Activated CD8-positive, alpha-beta T cell treated with anti-CD3 and anti-CD28 coated beads, Interleukin-2, amount 10 ng/mL, durations not matched to agents 7 days and 5 days (primary cell): ENCODE results near the gene KHK. TPM values are rescaled to one million over a fixed set of nuclear protein-coding genes. Genes with fewer than 3 reads are reported as not detected.

Source experiments
- ATAC-seq: fragments of 150-1000 bp; cut with Tn5 transposase; one replicate; pipeline ENCODE4 v1.10.0; 2021; ENCODE audit warnings: moderate library complexity
- CTCF ChIA-PET: fragments of 350-600 bp; sonication (Branson Sonifier 250); formaldehyde crosslinking; loops from one replicate; lab custom pipeline; 2021; ENCODE audit warnings: antibody characterized with exemption; lab: Charles Lee
- POLR2A ChIA-PET: fragments of 350-600 bp; sonication (Branson Sonifier 250); formaldehyde crosslinking; loops from one replicate; lab custom pipeline; 2021; ENCODE audit warnings: antibody characterized with exemption; lab: Charles Lee
- DNase-seq: peaks from one replicate; pipeline ENCODE4 v3.0.0-alpha.2; 2020
- H3K27ac Mint-ChIP-seq: one replicate; pipeline ENCODE4 v1.8.0; 2021; ENCODE audit warnings: mild to moderate bottlenecking, mixed read lengths
- H3K27me3 Mint-ChIP-seq: one replicate; pipeline ENCODE4 v1.8.0; 2021; ENCODE audit warnings: low read depth, mixed read lengths
- H3K36me3 Mint-ChIP-seq: one replicate; pipeline ENCODE4 v1.8.0; 2021; ENCODE audit warnings: low read depth, mixed read lengths
- H3K4me1 Mint-ChIP-seq: one replicate; pipeline ENCODE4 v1.8.0; 2021; ENCODE audit warnings: low read depth, mixed read lengths
- H3K4me3 Mint-ChIP-seq: one replicate; pipeline ENCODE4 v1.8.0; 2021; ENCODE audit warnings: mild to moderate bottlenecking, mixed read lengths
- H3K9me3 Mint-ChIP-seq: one replicate; pipeline ENCODE4 v1.8.0; 2022; ENCODE audit warnings: mixed read lengths; ENCODE audit not compliant: insufficient read depth
- total RNA-seq, 2 experiments: library from RNA; stranded (reverse); gene quantifications; one replicate each; pipeline ENCODE4 v1.2.3, GENCODE V29; 2021

KHK gene
- total RNA-seq, 2 experiments from 2014 or later = 12.1 to 12.4 TPM

DNA sequence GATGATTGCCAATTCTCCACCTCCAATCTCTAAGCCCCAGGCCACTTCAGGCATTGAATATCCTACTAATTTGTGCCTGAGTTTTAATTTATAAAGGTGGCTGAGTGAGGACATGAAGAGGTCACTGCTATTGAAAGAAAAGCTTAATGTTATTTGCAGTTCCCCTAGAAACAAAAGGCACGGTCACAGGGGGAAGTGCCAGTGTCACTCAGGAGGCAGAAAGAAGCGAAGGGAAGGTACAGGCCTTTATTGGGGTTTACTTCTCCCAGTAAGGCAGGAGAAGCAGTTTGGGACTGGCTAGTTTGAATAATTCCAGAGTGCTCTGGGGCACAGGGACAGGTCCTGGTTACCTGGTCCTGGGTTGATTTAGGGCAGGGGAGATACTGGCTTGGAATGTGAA, 35.3 kb downstream of the KHK start:
- CTCF ChIA-PET = interaction anchor here (0.8 to 2.2 kb wide), 3 partner anchors 70 to 181 kb away, joined by 3 to 6 read pairs (median 3); no protein-coding TSS in a partner anchor
- peaks cover 47% of the 10 kb centered on the region for H3K27me3 Mint-ChIP-seq
- ATAC-seq = no peak
- H3K27ac Mint-ChIP-seq = no peak overlapping the region
- H3K36me3 Mint-ChIP-seq = no peaks in the 10 kb centered on the region
- DNase-seq = no peak
- no peaks in the 10 kb centered on the region for H3K9me3 Mint-ChIP-seq
- no peak overlapping the region for H3K4me3 Mint-ChIP-seq
- peaks cover 17% of the 10 kb centered on the region for H3K4me1 Mint-ChIP-seq
- POLR2A ChIA-PET = interaction anchor here (3.9 kb wide), 1 partner anchor 11 kb away, joined by 31 read pairs; the partner anchor contains the start of gene PREB

DNA sequence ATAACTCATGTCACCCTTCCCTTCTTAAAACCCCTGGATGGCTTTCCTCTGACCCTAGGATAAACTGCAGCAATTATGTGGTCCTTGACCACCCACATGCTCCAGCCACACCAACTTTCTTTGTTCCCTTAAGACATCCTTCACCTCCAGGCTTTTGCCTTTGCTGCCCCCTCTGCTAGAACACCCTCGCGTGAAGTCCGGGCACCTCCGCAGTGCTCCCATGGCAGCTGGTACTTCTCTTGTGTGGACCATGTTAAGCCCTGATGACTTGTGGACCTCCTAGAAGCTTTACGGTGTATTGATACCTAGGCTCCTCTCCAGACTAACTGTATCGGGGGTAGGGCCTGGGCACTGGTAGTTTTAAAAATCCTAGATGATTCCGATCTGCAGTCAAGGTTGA, 36.2 kb downstream of the KHK start:
- Mint-ChIP-seq H3K27me3 (peaks cover 42% of the 10 kb centered on the region), H3K4me3 (peak overlapping the region; percentile 77), H3K4me1 (peaks cover 17% of the 10 kb centered on the region), H3K36me3 (no peaks in the 10 kb centered on the region), H3K27ac (peak overlapping the region; percentile 71), H3K9me3 (no peaks in the 10 kb centered on the region)
- DNase-seq (no peak), ATAC-seq (no peak)
- POLR2A ChIA-PET = interaction anchor here (3.9 kb wide), 1 partner anchor 10 kb away, joined by 31 read pairs; the partner anchor contains the start of gene PREB
- CTCF ChIA-PET = interaction anchor here (0.8 to 3.3 kb wide), 6 partner anchors 10 to 180 kb away, joined by 3 to 26 read pairs (median 6); partner anchors contain the start of genes KHK and PREB

DNA sequence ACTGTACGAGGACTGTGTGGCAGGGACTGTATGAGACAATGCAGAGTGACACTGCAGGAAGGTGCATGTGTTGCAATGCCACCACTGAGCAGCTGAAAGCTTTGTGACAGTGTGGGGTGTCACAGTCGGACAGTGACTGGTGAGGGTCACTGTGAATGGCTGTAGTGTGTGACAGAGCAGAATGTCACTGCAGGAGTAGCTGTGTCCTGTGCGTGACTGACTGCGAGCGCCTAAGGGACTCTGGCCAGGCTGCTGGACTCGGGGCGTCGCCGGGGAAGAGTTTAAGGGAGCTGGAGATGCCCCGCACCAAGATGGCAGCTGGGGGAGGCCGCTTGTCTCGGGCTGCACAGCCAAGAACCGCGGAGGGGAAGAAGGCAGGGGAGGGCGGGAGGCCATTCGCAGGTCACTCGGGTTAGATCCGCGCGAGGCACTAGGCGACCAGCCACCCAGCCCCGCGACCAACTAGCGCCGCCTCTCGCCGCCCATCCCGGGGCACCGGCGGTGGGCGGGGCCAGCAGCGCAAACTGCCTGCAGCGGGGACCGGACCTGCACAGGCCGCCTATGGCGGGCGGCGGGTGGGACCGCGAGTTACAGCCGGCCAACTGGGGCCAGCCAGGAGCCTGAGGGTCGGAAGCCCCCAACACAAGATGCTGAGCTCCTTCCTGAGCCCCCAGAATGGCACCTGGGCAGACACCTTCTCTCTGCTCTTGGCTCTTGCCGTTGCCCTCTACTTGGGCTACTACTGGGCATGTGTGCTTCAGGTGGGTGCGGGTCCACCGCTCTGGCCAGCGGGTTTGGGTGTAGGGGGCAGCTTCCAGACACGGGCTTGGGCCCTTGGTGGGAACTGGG, 37.0 kb downstream of the KHK start, which contains the start of gene ABHD1:
TSS of gene ABHD1 (plus strand) at position 514 of the 849 bp plus-strand sequence. CDS start at position 648, 134 bp downstream.
- peaks cover 14% of the 10 kb centered on the region for H3K4me1 Mint-ChIP-seq
- peak; percentile 92 for ATAC-seq
- peaks cover under 1% of the 10 kb centered on the region for H3K36me3 Mint-ChIP-seq
- H3K9me3 Mint-ChIP-seq = no peaks in the 10 kb centered on the region
- CTCF ChIA-PET = interaction anchor here (1.3 to 3.3 kb wide), 6 partner anchors 10 to 180 kb away, joined by 4 to 26 read pairs (median 6); partner anchors contain the start of genes KHK and PREB
- POLR2A ChIA-PET = interaction anchor here (3.9 kb wide), 1 partner anchor 9 kb away, joined by 31 read pairs; the partner anchor contains the start of gene PREB
- peaks cover 37% of the 10 kb centered on the region for H3K27me3 Mint-ChIP-seq
- peak within 1 kb of the TSS; percentile 71 for H3K27ac Mint-ChIP-seq
- peak; percentile 51 for DNase-seq
- peak within 1 kb of the TSS; percentile 77 for H3K4me3 Mint-ChIP-seq

DNA sequence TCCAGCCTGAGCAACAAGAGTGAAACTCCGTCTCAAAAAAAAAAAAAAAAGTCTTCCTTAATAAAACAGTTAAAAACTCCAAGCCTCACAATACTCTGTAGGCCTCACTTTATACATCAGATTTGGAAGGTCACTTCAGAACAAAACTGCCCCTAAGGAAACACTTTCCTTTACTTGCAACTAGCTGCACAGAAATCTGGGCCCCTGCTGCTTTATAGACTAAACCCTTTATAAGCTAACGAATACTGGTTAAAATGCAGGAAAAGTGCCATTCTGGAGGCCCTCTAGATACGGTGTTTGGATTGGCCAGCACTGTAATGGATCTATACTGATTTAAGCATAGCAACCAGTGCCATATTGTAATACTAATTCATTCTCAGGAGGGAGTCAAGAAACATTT, 38.5 kb downstream of the KHK start:
- Mint-ChIP-seq H3K4me3 (no peak overlapping the region), H3K4me1 (peaks cover 9% of the 10 kb centered on the region), H3K27ac (no peak overlapping the region), H3K36me3 (peaks cover 10% of the 10 kb centered on the region), H3K27me3 (peaks cover 25% of the 10 kb centered on the region), H3K9me3 (no peaks in the 10 kb centered on the region)
- ChIA-PET CTCF (interaction anchor here (1.3 to 3.3 kb wide), 3 partner anchors 8 to 155 kb away, joined by 4 to 26 read pairs (median 7); partner anchors contain the start of gene PREB), POLR2A (interaction anchor here (3.9 kb wide), 1 partner anchor 8 kb away, joined by 31 read pairs; the partner anchor contains the start of gene PREB)
- ATAC-seq = no peak
- no peak for DNase-seq

DNA sequence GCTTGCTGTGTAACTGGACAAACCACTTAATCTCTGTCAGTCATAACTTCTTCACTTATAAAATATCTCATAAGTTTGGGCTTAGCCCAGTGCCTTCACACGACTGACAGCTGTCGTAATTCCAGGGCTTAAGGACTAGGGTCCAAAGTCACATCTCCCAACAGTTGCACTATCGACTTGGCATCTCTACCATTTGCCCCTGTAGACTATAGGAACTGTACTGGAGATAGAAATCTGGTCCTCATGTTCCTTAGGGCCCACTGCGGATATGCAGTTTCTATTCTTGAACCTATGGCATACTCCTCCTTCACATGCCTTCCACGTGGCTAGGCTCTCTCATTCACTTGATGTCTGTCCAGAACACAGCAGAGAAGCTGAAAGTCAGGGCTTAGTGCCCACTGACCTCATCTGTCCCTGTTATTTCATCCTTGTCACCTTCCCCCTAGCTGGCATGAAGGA, 39.7 kb downstream of the KHK start:
- H3K4me3 Mint-ChIP-seq = no peak overlapping the region
- CTCF ChIA-PET = interaction anchor here (0.9 kb wide), 1 partner anchor 31 kb away, joined by 3 read pairs; no protein-coding TSS in a partner anchor

DNA sequence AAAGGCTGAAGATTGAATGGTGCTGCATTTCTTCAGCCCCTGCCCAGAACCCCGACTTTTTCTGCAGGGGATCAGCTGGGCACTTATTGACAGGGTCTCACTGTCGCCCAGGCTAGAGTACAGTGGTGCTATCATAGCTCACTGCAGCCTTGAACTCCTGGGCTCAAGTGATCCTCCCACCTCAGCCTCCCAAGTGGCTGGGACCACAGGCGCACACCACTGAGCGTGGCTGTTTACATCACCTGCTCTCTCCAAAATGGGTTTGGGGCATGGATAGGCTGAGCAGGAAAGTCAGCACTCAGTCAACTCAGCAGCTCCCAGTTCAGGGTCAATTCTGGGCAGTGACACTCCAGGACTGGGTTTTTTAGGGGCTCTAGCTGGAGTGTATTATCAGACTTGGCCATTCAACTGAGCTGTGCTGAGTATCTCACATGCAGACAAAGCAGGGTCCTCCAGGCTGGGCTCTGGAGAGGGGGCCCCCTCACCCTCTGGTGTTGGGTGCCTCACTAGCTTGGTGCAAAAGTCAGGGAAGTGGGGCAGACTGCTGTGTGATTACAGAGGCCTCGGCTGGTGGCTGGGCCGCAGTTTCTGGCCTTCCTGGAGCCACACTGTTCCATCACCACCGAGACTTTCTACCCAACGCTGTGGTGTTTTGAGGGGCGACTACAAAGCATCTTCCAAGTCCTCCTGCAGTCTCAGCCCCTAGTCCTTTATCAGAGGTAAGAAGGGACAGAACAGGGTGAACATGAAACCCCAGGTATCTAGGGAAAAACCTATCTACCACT, 41.5 kb downstream of the KHK start:
- POLR2A ChIA-PET = no interaction called here

More for the DNA sequence above, 39.7 kb downstream of the KHK start:
- peaks cover 9% of the 10 kb centered on the region for H3K4me1 Mint-ChIP-seq
- H3K36me3 Mint-ChIP-seq = peaks cover 20% of the 10 kb centered on the region
- ATAC-seq (no peak), DNase-seq (no peak)
- peaks cover 16% of the 10 kb centered on the region for H3K27me3 Mint-ChIP-seq
- POLR2A ChIA-PET = no interaction called here
- H3K27ac Mint-ChIP-seq = no peak overlapping the region
- no peaks in the 10 kb centered on the region for H3K9me3 Mint-ChIP-seq

DNA sequence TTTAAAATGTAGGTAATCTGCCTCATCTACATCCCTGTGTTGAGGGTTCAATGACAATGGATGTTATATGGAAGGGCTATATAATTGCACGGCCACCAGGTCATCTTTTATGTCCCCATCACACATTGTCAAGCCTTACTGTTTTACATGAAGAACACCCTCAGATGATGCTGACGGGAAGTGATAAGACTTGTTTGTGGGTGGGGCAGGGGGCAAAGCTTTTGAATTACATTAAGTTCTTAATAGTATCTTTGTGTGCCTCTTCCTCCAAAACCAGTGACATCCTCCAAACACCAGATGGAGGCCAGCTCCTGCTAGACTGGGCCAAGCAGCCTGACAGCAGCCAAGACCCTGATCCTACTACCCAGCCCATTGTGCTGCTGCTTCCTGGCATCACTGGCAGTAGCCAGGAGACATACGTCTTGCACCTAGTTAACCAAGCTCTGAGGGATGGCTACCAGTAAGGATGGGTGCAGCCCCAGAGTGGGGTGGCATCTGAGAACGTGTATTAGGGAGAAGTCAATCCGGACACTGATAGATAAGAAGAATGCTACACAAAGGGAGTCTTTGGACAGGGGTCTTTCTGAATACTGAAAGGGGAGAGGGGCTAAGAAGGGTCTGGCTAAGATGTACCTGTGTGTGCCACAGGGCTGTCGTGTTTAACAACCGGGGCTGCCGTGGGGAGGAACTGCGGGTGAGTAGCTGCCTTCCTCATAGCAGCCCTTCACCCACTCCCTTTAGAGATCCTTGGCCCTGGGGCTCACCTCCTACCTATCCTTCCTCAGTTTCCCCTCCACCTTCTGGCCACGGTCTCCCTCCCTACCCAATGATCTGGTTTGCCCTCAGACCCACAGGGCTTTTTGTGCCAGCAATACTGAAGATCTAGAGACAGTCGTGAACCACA, 42.3 kb downstream of the KHK start:
- Mint-ChIP-seq H3K4me3 (no peak overlapping the region), H3K9me3 (no peaks in the 10 kb centered on the region), H3K27me3 (no peaks in the 10 kb centered on the region), H3K4me1 (peaks cover 17% of the 10 kb centered on the region), H3K27ac (peak overlapping the region; percentile 18), H3K36me3 (peaks cover 40% of the 10 kb centered on the region)
- ATAC-seq = no peak
- ChIA-PET POLR2A (interaction anchor here (0.7 kb wide), 1 partner anchor 18 kb away, joined by 3 read pairs; no protein-coding TSS in a partner anchor), CTCF (no interaction called here)
- no peak for DNase-seq

More for the DNA sequence above, 41.5 kb downstream of the KHK start:
- CTCF ChIA-PET = no interaction called here
- no peak for ATAC-seq
- Mint-ChIP-seq H3K27me3 (peaks cover 1% of the 10 kb centered on the region), H3K4me1 (peaks cover 15% of the 10 kb centered on the region), H3K9me3 (no peaks in the 10 kb centered on the region), H3K27ac (no peak overlapping the region), H3K4me3 (no peak overlapping the region), H3K36me3 (peaks cover 32% of the 10 kb centered on the region)
- no peak for DNase-seq

DNA sequence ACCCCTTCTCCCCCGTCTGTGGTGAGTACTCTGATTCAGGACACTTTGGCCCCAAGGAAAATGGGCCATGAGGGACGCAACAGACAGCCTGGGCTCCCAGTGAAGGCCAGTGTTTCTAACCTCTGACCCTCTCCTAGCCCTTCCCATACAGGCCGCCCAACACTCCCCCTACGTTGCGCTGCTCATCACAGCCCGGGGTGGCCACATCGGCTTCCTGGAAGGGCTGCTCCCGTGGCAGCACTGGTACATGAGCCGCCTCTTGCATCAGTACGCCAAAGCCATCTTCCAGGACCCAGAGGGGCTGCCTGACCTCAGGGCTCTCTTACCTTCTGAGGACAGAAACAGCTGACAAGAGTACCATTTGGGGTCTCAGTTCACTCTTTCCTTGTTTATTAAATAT, 43.8 kb downstream of the KHK start:
- DNase-seq (no peak), ATAC-seq (no peak)
- ChIA-PET POLR2A (no interaction called here), CTCF (no interaction called here)
- Mint-ChIP-seq H3K27me3 (no peaks in the 10 kb centered on the region), H3K4me1 (peaks cover 26% of the 10 kb centered on the region), H3K36me3 (peaks cover 42% of the 10 kb centered on the region), H3K4me3 (no peak overlapping the region), H3K27ac (no peak overlapping the region), H3K9me3 (no peaks in the 10 kb centered on the region)

DNA sequence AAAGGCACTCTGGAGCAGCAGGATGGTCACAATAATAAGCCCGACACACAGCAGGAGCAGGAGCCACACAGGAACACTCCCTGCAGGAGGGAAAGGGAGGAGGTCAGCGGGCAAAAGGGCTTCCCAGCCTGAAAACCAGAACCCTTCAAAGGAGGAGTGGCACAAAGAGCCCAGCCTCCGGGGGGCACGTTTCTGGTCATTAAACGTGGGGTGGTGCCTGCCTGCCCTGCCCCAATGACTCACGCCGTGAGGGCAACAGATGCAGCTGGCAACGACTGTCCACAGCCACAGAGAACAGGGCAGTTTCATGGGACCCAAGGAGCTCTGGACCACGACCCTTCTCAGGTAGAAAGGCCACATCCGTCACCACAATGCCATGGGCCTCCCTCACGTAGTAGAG, 44.9 kb downstream of the KHK start:
- DNase-seq = no peak
- H3K36me3 Mint-ChIP-seq = peaks cover 42% of the 10 kb centered on the region
- H3K27me3 Mint-ChIP-seq = no peaks in the 10 kb centered on the region
- ChIA-PET CTCF (interaction anchor here (1.3 kb wide), 1 partner anchor 148 kb away, joined by 4 read pairs; no protein-coding TSS in a partner anchor), POLR2A (interaction anchor here (3.9 kb wide), 1 partner anchor 8 kb away, joined by 31 read pairs; the partner anchor contains the start of gene ABHD1)
- peaks cover 29% of the 10 kb centered on the region for H3K4me1 Mint-ChIP-seq
- H3K9me3 Mint-ChIP-seq = no peaks in the 10 kb centered on the region
- ATAC-seq = no peak
- H3K4me3 Mint-ChIP-seq = no peak overlapping the region
- H3K27ac Mint-ChIP-seq = no peak overlapping the region

DNA sequence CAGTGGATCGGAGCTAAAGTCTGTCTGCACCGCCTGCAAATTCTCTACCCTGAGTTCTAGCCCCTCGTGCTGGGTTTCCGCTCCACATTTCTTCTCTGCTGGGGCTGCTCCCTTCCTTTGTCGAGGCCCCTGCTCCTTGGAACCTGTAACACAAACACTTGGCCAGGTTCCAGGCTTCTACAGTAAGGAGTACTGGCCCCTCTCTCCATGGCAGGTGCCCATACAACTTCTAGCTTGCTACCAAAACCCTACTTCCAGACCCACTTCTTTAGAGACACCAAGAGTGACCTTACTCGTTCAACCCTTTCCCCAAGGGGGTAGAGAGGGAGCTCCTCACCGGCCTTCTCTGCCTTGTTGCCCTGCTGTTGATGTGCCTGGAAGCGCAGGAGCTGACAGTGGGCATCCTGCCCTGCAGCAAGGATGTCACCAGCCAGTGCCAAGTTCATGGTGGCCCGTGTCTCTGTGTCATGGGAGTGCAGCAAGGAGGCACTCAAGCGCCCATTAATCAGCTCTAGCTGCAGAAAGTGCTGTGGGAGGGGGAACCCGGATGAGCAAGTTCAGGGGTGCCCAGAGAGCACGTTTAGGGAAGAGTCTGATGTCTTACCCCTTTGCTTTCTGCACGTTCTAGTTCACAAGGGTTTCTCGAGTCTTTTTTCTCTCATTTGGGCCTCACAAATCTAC, 46.8 kb downstream of the KHK start:
- Mint-ChIP-seq H3K27me3 (no peaks in the 10 kb centered on the region), H3K36me3 (peaks cover 42% of the 10 kb centered on the region), H3K4me3 (peak overlapping the region; percentile 94), H3K27ac (peak overlapping the region; percentile 84), H3K4me1 (peaks cover 29% of the 10 kb centered on the region), H3K9me3 (no peaks in the 10 kb centered on the region)
- ATAC-seq (no peak), DNase-seq (peak; percentile 46)
- ChIA-PET CTCF (interaction anchor here (0.8 to 3.1 kb wide), 22 partner anchors 9 to 550 kb away, joined by 3 to 26 read pairs (median 4); partner anchors contain the start of genes ABHD1, AGBL5, ATRAID and CAD), POLR2A (interaction anchor here (0.5 to 3.9 kb wide), 6 partner anchors 10 to 173 kb away, joined by 3 to 31 read pairs (median 5); partner anchors contain the start of genes ABHD1, ATRAID and SLC5A6)
